Activated T-cell treated with anti-CD3 and anti-CD28 coated beads, Interleukin-2, amount 50 U/mL, for 4 hours (primary cell): Measurements from ENCODE around the gene CSF3R. TPM values are rescaled to one million over a fixed set of nuclear protein-coding genes. Genes with fewer than 3 reads are reported as not detected.
A peak's percentile ranks its signal among the peaks of the same experiment; 100 is the strongest.
"Not testable (repeated sequence)": the region's sequence is repeated elsewhere in the genome, so short reads cannot be mapped to it uniquely, and the experiment has no call there.

Source experiments
- ATAC-seq, 2 donors: fragments of 200-7000 bp; cut with Tn5 transposase; one replicate each; pipeline ENCODE4 v1.10.0; 2021
- DNase-seq: peaks from one replicate; pipeline ENCODE4 v3.0.0-alpha.2; 2020
- H3K27me3 Mint-ChIP-seq: one replicate; pipeline ENCODE4 v1.8.0; 2021; ENCODE audit warnings: low read depth, mixed read lengths
- H3K36me3 Mint-ChIP-seq: one replicate; pipeline ENCODE4 v1.8.0; 2022; ENCODE audit warnings: mixed read lengths; ENCODE audit not compliant: insufficient read depth
- H3K4me1 Mint-ChIP-seq: one replicate; pipeline ENCODE4 v1.8.0; 2021; ENCODE audit warnings: low read depth, mixed read lengths
- H3K4me3 Mint-ChIP-seq: one replicate; pipeline ENCODE4 v1.8.0; 2021; ENCODE audit warnings: mild to moderate bottlenecking, moderate library complexity, mixed read lengths
- H3K9me3 Mint-ChIP-seq: one replicate; pipeline ENCODE4 v1.8.0; 2021; ENCODE audit warnings: mixed read lengths
- total RNA-seq, 3 donors: library from RNA; stranded (reverse); gene quantifications; one replicate each; pipeline ENCODE4 v1.2.1, GENCODE V29; 2021

The CSF3R gene
- total RNA-seq, 3 donors from 2014 or later = not detected

DNA sequence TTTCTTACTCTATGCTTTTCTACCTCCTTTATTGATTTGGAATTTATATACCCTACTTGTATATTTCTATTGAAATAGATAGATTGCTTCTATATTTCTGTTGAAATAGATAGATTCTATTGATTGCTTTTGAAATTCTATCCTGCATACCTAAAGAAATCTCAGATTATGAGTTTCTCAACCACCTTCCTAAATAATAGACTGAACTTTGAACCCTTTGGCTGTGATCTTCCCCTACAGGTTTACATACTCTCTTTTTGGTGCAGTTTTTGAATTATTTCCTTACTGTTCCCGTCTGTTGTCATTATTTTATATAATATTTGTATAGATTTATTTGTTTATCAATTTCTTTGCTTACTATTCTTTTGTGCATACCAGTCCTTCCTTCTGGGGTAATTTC is 20.4 kb upstream of the CSF3R start:
- DNase-seq = no peak
- ATAC-seq = no peak
- no peaks in the 10 kb centered on the region for H3K4me1 Mint-ChIP-seq
- H3K36me3 Mint-ChIP-seq = no peaks in the 10 kb centered on the region
- no peaks in the 10 kb centered on the region for H3K9me3 Mint-ChIP-seq
- H3K4me3 Mint-ChIP-seq = no peak overlapping the region
- H3K27me3 Mint-ChIP-seq = peaks cover 23% of the 10 kb centered on the region

DNA sequence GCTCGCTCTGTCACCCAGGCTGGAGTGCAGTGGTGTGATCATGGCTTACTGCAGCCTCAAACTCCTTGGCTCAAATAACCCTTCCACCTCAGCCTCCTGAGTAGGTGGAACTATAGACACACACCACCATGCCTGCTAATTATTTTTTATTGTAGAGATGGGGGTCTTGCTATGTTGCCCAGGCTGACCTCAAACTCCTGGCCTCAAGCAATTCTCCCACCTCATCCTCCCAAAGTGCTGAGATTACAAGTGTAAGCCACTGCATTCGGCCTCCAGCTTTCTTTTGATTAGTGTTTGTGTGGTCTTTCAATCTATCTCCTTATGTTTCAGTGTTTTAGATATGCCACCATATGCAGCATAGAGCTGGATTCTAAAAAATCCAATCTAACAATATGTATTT is 19.9 kb upstream of the CSF3R start:
- DNase-seq = no peak
- H3K4me1 Mint-ChIP-seq = no peaks in the 10 kb centered on the region
- H3K27me3 Mint-ChIP-seq = peaks cover 18% of the 10 kb centered on the region
- ATAC-seq = no peak
- no peaks in the 10 kb centered on the region for H3K36me3 Mint-ChIP-seq
- H3K9me3 Mint-ChIP-seq = no peaks in the 10 kb centered on the region
- no peak overlapping the region for H3K4me3 Mint-ChIP-seq

- not testable (repeated sequence) for H3K4me1 Mint-ChIP-seq, ATAC-seq, H3K4me3 Mint-ChIP-seq, DNase-seq, H3K9me3 Mint-ChIP-seq, H3K36me3 Mint-ChIP-seq
- H3K27me3 Mint-ChIP-seq = peaks cover 15% of the 10 kb centered on the region
These were observed 19.2 kb upstream of the CSF3R start for GRCh38 chr1:36501911-36502310.

DNA sequence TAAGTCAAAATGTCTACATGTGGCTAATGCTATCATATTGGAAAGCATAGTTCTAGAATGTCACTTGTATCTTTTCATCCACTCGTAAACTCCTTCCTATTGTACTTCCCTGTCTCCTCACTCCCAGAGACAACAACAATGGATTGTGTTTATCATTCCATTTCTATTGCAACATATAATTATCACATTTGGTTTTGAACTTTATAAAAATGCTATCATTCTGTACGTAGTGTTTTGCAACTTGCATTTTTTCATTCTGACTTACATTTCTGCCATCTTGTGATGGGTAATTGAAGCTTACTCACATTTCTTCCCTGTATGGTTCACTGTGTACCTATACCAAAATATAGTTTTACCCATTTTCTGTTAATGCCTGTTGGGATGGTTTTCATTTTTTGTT is 14.5 kb upstream of the CSF3R start:
- Mint-ChIP-seq H3K9me3 (no peaks in the 10 kb centered on the region), H3K4me1 (no peaks in the 10 kb centered on the region), H3K27me3 (peaks cover 3% of the 10 kb centered on the region), H3K4me3 (no peak overlapping the region), H3K36me3 (no peaks in the 10 kb centered on the region)
- ATAC-seq = no peak
- no peak for DNase-seq

- Mint-ChIP-seq H3K27me3 (peaks cover 3% of the 10 kb centered on the region), H3K4me1 (no peaks in the 10 kb centered on the region), H3K9me3 (no peaks in the 10 kb centered on the region), H3K36me3 (no peaks in the 10 kb centered on the region), H3K4me3 (no peak overlapping the region)
- no peak for ATAC-seq
- DNase-seq = no peak
These were observed 12.3 kb upstream of the CSF3R start for GRCh38 chr1:36494971-36495370.

DNA sequence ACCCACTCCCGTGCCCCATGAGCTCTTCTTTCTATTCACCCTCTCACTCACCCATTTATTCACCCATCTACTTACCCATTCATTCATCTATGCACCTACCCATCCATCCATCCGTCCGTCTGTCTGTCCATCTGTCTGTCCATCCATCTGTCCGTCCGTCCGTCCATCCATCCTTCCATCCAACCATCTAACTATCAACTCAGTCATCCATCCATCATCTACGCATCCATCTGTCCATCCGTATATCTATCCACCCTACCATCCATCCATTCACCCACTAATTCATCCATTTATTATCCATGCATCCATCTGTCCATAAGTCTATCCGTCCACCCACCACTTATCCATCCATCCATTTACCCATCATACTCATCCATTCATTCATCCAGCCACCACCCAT is 10.8 kb upstream of the CSF3R start:
- H3K36me3 Mint-ChIP-seq = no peaks in the 10 kb centered on the region
- ATAC-seq = no peak

GRCh38 chr1:36492491-36492890 is 9.8 kb upstream of the CSF3R start:
- ATAC-seq (no peak), DNase-seq (no peak)
- Mint-ChIP-seq H3K27me3 (peaks cover 3% of the 10 kb centered on the region), H3K36me3 (no peaks in the 10 kb centered on the region), H3K4me3 (no peak overlapping the region), H3K4me1 (no peaks in the 10 kb centered on the region), H3K9me3 (no peaks in the 10 kb centered on the region)

More for the DNA sequence above, 10.8 kb upstream of the CSF3R start:
- Mint-ChIP-seq H3K27me3 (peaks cover 3% of the 10 kb centered on the region), H3K4me3 (no peak overlapping the region), H3K4me1 (no peaks in the 10 kb centered on the region), H3K9me3 (no peaks in the 10 kb centered on the region)
- no peak for DNase-seq

DNA sequence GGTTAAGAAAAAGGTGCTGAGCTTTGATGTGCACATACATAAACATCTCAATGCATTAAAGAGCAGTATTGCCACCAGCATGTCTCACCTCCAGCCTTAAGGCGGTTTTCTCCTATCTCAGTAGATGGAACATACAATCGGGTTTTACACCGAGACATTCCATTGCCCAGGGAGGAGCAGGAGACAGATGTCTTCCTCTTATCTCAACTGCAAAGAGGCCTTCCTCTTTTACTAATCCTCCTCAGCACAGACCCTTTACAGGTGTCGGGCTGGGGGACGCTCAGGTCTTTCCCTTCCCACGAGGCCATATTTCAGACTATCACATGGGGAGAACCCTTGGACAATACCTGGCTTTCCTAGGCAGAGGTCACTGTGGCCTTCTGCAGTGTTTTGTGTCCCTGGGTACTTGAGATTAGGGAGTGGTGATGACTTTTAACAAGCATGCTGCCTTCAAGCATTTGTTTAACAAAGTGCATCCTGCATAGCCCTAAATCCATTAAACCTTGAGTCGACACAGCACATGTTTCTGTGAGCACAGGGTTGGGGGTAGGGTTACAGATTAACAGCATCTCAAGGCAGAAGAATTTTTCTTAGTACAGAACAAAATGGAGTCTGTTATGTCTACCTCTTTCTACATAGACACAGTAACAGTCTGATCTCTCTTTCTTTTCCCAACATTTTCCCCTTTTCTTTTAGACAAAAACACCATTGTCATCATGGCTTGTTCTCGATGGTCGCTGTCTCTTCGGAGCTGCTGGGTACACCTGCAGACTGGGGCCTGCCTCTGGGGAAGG is 6.7 kb upstream of the CSF3R start:
- DNase-seq, H3K27me3 Mint-ChIP-seq, H3K4me1 Mint-ChIP-seq, H3K36me3 Mint-ChIP-seq, ATAC-seq, H3K4me3 Mint-ChIP-seq, H3K9me3 Mint-ChIP-seq: not testable (repeated sequence)

DNA sequence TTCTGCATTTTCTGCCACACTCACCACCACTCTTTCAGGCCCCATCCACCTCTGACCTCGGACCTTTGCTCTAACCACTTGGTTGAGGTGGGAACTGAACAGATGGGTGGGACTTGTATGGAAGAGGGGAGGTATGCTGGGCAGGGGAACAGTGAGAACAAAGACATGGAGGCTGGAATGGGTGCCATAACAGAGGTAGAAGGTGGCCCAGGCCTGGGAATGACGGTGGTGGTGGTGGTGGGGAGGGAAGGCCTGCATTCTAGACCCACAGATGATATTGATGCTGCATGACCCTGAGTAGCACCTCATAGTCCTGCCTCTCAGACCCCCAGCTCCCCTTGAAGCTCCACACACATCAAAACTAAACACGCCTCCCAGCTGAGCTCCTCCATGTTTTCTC is 5.2 kb upstream of the CSF3R start:
- no peak for DNase-seq
- ATAC-seq = no peak
- Mint-ChIP-seq H3K27me3 (peaks cover 2% of the 10 kb centered on the region), H3K36me3 (no peaks in the 10 kb centered on the region), H3K9me3 (no peaks in the 10 kb centered on the region), H3K4me3 (no peak overlapping the region), H3K4me1 (no peaks in the 10 kb centered on the region)

GRCh38 chr1:36487336-36487725 is 4.6 kb upstream of the CSF3R start:
- H3K4me1 Mint-ChIP-seq, DNase-seq, H3K4me3 Mint-ChIP-seq, ATAC-seq, H3K36me3 Mint-ChIP-seq, H3K27me3 Mint-ChIP-seq, H3K9me3 Mint-ChIP-seq: not testable (repeated sequence)

DNA sequence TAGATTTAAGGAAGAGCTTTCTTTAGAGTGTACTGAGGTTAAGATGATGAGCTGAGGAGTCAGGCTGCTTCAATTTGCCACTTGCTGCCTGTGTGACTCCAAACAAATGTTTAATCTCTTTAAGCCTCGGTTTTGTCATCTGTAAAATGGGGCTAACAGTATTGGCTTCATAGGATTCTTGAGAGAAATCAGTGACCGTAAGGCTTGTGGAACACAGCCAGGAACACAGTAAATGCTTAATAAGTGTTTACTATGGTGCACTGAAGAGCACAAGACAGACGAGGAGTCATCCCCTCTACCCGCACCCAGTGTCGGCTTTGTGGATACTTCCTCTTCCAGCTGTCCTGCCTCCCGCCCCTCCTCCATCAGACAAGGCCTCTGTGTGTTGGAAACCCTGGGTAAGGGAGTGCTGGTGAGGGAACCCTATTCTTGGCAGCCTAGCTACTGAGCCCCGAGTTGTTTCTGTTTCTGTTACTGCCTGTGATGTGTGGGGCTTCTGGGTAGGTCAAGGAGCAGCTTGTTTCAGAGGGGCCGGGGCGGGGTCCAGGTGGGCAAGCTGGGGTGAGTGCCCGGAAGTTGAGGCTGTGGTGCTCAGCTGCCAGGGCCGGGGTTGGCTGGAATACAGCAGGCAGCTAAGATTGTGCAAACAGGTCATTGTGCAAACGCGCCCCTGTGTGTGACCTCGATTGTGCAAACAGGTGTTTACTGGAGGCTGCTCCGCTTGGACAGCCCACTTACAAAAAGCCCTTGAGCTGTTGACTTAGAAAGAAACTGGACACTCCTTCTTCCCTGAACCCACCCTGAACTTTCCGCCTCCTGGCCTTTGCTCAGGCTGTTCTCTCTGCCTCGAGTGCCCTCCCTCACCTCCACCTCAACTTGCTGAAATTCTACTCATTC is 4.0 kb upstream of the CSF3R start:
- Mint-ChIP-seq H3K4me3 (no peak overlapping the region), H3K4me1 (peaks cover 6% of the 10 kb centered on the region)
- no peak for ATAC-seq

GRCh38 chr1:36486093-36486438 is 3.4 kb upstream of the CSF3R start:
- Mint-ChIP-seq H3K36me3 (no peaks in the 10 kb centered on the region), H3K27me3 (peaks cover 3% of the 10 kb centered on the region), H3K4me1 (peaks cover 7% of the 10 kb centered on the region), H3K4me3 (no peak overlapping the region), H3K9me3 (no peaks in the 10 kb centered on the region)
- DNase-seq (no peak), ATAC-seq (no peak)

More for the DNA sequence above, 4.0 kb upstream of the CSF3R start:
- Mint-ChIP-seq H3K36me3 (no peaks in the 10 kb centered on the region), H3K27me3 (peaks cover 3% of the 10 kb centered on the region), H3K9me3 (no peaks in the 10 kb centered on the region)
- no peak for DNase-seq

DNA sequence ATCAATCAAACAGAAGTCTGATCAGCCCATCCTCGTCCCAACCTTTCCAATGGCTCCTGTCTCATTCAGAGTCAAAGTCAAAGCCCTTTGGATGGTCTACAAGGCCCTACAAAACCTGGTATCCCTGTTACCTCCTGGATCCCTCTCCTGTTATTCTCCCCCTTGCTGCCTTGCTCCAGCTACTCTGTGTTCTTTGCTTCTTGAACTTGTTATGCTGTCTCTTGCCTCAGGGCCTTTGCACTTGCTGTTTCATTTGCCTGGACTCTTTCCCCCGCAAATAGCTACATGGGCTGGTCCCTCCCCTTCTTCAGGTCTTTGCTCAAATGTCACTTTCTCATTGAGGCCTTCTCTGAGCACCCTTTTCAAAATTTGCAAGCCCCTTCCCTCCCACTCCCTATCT is 1.4 kb upstream of the CSF3R start:
- H3K4me3 Mint-ChIP-seq = no peak overlapping the region

DNA sequence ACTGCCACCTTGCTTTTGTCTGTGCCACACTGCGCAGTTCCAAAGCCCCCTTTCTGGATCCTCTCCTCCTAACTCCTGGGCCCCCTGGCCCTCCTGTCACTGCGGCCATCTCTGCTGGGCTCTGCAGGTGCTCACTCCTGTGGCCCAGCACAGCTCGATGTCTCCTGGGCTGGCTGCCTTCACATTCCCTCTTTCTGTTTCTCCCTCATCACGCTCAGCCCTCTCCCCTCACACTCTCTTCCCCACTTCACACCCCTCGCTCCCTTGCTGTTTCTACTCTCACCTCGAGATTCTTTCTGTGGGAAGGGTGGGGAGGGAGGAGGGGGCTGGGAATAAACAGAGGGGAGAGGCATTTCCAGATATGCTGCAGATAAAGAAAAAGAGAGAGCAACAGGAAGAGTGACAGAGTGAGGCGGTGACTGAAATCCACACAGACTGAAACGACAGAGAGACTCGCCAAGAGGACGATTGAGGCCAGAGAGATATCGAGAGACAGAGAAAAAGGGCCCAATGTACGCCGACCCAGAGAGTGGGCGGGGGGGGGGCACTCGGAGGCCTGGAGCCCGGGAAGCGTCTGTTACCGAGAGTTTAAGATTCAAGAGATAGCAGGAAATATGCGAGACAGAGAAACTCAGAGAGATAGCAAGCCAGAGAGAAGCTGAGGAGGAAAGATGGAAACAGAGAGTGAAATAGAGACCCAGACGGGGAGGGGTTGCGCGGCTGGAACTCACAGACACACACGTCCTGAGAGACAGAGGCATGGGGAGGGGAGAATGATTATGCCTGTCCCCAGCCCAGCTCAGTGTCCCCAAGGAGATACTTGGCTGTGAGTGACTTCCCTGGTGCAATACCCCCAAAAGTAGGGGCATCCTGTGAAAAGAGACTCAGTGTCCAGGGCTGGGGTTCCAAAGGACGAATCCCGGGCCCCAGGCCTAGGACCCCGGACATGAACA is 666 bp downstream of the CSF3R start:
- DNase-seq (no peak), ATAC-seq (peak; percentile 21 to 51)
- peak overlapping the region; percentile 70 for H3K4me3 Mint-ChIP-seq

More for the DNA sequence above, 1.4 kb upstream of the CSF3R start:
- peaks cover 6% of the 10 kb centered on the region for H3K27me3 Mint-ChIP-seq
- no peaks in the 10 kb centered on the region for H3K36me3 Mint-ChIP-seq
- no peak for ATAC-seq
- no peak for DNase-seq
- H3K9me3 Mint-ChIP-seq = no peaks in the 10 kb centered on the region
- peaks cover 7% of the 10 kb centered on the region for H3K4me1 Mint-ChIP-seq

More for the DNA sequence above, 666 bp downstream of the CSF3R start:
- Mint-ChIP-seq H3K36me3 (no peaks in the 10 kb centered on the region), H3K27me3 (peaks cover 6% of the 10 kb centered on the region), H3K4me1 (peaks cover 7% of the 10 kb centered on the region), H3K9me3 (no peaks in the 10 kb centered on the region)
